Sigmoid colon (tissue), 4 donors: ENCODE data around the gene CDC42EP3.

Experiments
- CTCF ChIP-seq, 4 experiments: fragments of 450-650 bp in 3 of 4; fragments of 200-600 bp in 1 of 4; IDR thresholded peaks; one replicate each; pipeline ENCODE4 v1.5.1; 2016 to 2019; ENCODE audit warnings: antibody characterized with exemption in 4 of 4, mild to moderate bottlenecking in 3 of 4, moderate library complexity in 2 of 4
- EP300 ChIP-seq, 4 donors: sonication (generic); formaldehyde crosslinking; IDR thresholded peaks; one replicate each; pipeline ENCODE4 v1.6.1; 2017; ENCODE audit warnings: antibody characterized with exemption in 4 of 4
- POLR2A ChIP-seq, 2 donors: fragments of 450-650 bp; IDR thresholded peaks; one replicate each; pipeline ENCODE4 v1.6.1; 2016; ENCODE audit warnings: antibody characterized with exemption in 2 of 2, mild to moderate bottlenecking in 2 of 2, moderate library complexity in 2 of 2
- POLR2AphosphoS5 ChIP-seq, 4 donors: sonication (generic); formaldehyde crosslinking; IDR thresholded peaks; one replicate each; pipeline ENCODE4 v1.6.1; 2017; ENCODE audit warnings: antibody characterized with exemption in 4 of 4

DNA sequence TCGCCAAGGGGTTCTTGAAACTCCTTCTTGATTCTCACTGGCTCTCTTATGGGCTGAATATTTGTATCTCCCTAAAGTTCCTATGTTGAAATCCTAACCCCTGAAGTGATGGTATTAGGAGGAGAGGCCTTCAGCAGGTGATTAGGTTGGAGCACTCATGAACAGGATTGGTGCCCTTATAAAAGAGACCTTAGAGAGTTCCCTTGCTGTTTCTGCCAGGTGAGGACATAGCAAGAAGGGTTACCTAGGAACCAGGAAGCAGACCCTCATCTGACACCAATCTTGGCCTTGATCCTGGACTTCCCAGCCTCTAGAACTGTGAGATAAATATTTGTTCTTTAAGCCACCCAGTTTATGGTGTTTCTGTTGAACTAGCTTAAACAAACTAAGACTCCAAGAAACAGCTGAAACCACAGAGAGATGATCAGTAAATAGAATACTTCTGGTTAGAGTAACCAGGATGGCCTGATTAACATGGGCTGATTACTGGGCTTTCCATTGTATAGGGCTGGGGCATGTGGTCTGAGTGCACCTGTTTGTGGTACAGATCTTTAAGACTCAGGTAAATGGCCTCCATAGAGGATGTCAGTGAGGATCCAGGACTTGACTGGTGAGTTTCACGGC lies 7.7 kb upstream of the CDC42EP3 start:
- TF ChIP-seq CTCF (IDR thresholded peaks at IDR 0.05) (no peak), POLR2A (IDR thresholded peaks at IDR 0.05) (no peak), EP300 (IDR thresholded peaks at IDR 0.05) (no peak), POLR2AphosphoS5 (IDR thresholded peaks at IDR 0.05) (no peak)
